ENCODE results near the gene REG4. TPM values are rescaled to one million over a fixed set of nuclear protein-coding genes. Genes with fewer than 3 reads are reported as not detected.
"Not testable (repeated sequence)": the region's sequence is repeated elsewhere in the genome, so short reads cannot be mapped to it uniquely, and the experiment has no call there.

The REG4 gene
- total and polyA plus RNA-seq, 2 donors (not counting 1 experiment from before 2014, with no cell fraction given) = not detected

DNA sequence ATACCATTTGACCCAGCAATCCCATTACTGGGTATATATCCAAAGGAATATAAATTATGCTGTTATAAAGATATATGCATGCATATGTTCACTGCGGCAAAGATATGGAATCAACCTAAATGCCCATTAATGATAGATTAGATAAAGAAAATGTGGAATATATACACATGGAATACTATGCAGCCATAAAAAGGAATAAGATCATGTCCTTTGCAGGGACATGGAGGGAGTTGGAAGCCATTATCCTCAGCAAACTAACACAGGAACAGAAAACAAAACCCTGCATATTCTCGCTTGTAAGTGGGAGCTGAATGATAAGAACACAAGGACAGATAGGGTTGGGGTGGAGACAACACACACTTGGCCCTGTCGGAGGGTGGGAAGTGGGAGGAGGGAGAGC lies 19.8 kb upstream of the REG4 start:
- intact Hi-C loops (cut with micrococcal nuclease) = no loop called here

DNA sequence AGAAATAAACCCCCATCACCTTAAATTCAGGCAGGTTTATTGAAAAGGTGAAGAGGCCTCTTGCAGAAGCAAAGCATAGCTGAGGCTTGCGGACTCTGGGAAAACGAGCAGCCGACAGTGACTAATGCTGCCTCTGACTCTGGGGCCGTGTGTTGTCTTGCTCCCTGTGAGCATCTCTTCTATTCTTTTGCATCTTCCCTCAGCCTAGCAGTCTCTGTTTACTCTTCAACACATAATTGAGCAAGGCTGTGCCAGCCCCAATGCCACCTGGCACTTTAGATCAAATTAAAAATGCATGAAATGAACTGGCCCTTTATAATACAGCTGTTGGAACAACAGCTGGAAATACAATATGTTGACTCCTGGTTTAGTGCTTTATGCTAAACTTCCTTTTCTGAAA lies 18.4 kb upstream of the REG4 start:
- Histone ChIP-seq H3K4me3 (ENCODE audit: control extremely low read depth in 1 of 5, extremely low read depth in 1 of 5, insufficient read depth in 1 of 5, low read depth in 2 of 5, low read length in 4 of 5) (no peak overlapping the region), H3K4me1 (ENCODE audit: control insufficient read depth in 2 of 2, insufficient read depth in 2 of 2, low read length in 2 of 2) (no peaks in the 10 kb centered on the region), H3K4me2 (replicated peaks; ENCODE audit: low read depth, low read length, poor library complexity, severe bottlenecking) (no peak overlapping the region), H3K36me3 (replicated peaks in 1 of 2; ENCODE audit: control extremely low read depth in 1 of 2, control insufficient read depth in 1 of 2, extremely low read depth in 1 of 2, insufficient read depth in 2 of 2, low read length in 1 of 2) (no peaks in the 10 kb centered on the region), H3K9me3 (ENCODE audit: control extremely low read depth in 1 of 3, control insufficient read depth in 2 of 3, insufficient read depth in 1 of 3, low read length in 2 of 3) (no peaks in the 10 kb centered on the region), H4K20me1 (ENCODE audit: control insufficient read depth, insufficient read depth, low read length, poor library complexity, severe bottlenecking) (no peaks in the 10 kb centered on the region), H3K27me3 (replicated peaks in 1 of 4; ENCODE audit: control extremely low read depth in 1 of 4, control insufficient read depth in 3 of 4, insufficient read depth in 4 of 4, low read length in 3 of 4) (no peaks in the 10 kb centered on the region), H3K9ac (ENCODE audit: low read length) (no peak overlapping the region), H3K79me2 (ENCODE audit: control insufficient read depth, insufficient read depth, low read length) (no peaks in the 10 kb centered on the region), H3K27ac (ENCODE audit: low read length in 2 of 2) (no peak overlapping the region), H2AFZ (ENCODE audit: insufficient read depth, low read depth, low read length, poor library complexity, severe bottlenecking) (no peak overlapping the region)
- WGBS (ENCODE audit: insufficient coverage) = 93% methylated on average over 4 of the region's 4 CpGs
- DNase-seq (no peak), ATAC-seq (ENCODE audit: low read depth) (no peak)
- Mint-ChIP-seq H3K4me1 (no peaks in the 10 kb centered on the region), H3K27me3 (peaks cover 11% of the 10 kb centered on the region), H3K9me3 (ENCODE audit: insufficient read depth) (peaks cover 4% of the 10 kb centered on the region), H3K4me3 (no peak overlapping the region), H3K27ac (no peak overlapping the region)
- intact Hi-C loops (cut with micrococcal nuclease) = no loop called here
- no peak for TF ChIP-seq EZH2 (IDR thresholded peaks at IDR 0.05; ENCODE audit: borderline replicate concordance, insufficient read depth, low read depth, low read length, poor library complexity, severe bottlenecking)
- CTCF ChIA-PET = no interaction called here
- POLR2A ChIA-PET = no interaction called here

More for the DNA sequence above, 19.8 kb upstream of the REG4 start:
- H3K4me1 ChIP-seq (ENCODE audit: control insufficient read depth in 2 of 2, insufficient read depth in 2 of 2, low read length in 2 of 2) = no peaks in the 10 kb centered on the region
- Mint-ChIP-seq H3K27ac (no peak overlapping the region), H3K9me3 (ENCODE audit: insufficient read depth) (peaks cover 4% of the 10 kb centered on the region), H3K4me3 (no peak overlapping the region), H3K27me3 (peaks cover 14% of the 10 kb centered on the region), H3K4me1 (no peaks in the 10 kb centered on the region)
- TF ChIP-seq, protein P1, sequence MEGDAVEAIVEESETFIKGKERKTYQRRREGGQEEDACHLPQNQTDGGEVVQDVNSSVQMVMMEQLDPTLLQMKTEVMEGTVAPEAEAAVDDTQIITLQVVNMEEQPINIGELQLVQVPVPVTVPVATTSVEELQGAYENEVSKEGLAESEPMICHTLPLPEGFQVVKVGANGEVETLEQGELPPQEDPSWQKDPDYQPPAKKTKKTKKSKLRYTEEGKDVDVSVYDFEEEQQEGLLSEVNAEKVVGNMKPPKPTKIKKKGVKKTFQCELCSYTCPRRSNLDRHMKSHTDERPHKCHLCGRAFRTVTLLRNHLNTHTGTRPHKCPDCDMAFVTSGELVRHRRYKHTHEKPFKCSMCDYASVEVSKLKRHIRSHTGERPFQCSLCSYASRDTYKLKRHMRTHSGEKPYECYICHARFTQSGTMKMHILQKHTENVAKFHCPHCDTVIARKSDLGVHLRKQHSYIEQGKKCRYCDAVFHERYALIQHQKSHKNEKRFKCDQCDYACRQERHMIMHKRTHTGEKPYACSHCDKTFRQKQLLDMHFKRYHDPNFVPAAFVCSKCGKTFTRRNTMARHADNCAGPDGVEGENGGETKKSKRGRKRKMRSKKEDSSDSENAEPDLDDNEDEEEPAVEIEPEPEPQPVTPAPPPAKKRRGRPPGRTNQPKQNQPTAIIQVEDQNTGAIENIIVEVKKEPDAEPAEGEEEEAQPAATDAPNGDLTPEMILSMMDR (IDR thresholded peaks at IDR 0.05) = no peak
- TF ChIP-seq EZH2 (IDR thresholded peaks at IDR 0.05; ENCODE audit: borderline replicate concordance, insufficient read depth, low read depth, low read length, poor library complexity, severe bottlenecking) = no peak
- ATAC-seq (ENCODE audit: low read depth) (no peak), DNase-seq (no peak)
- no peak overlapping the region for H3K27ac ChIP-seq (ENCODE audit: low read length in 2 of 2)
- H3K4me3 ChIP-seq (ENCODE audit: control extremely low read depth in 1 of 5, extremely low read depth in 1 of 5, insufficient read depth in 1 of 5, low read depth in 2 of 5, low read length in 4 of 5) = no peak overlapping the region
- WGBS (ENCODE audit: insufficient coverage) = 100% methylated on average over 1 of the region's 3 CpGs
- H3K27me3 ChIP-seq (replicated peaks in 1 of 4; ENCODE audit: control extremely low read depth in 1 of 4, control insufficient read depth in 3 of 4, insufficient read depth in 4 of 4, low read length in 3 of 4) = no peaks in the 10 kb centered on the region
- ChIA-PET CTCF (no interaction called here), POLR2A (no interaction called here)
- no peaks in the 10 kb centered on the region for H3K79me2 ChIP-seq (ENCODE audit: control insufficient read depth, insufficient read depth, low read length)
- no peak overlapping the region for H3K4me2 ChIP-seq (replicated peaks; ENCODE audit: low read depth, low read length, poor library complexity, severe bottlenecking)
- H3K36me3 ChIP-seq (replicated peaks in 1 of 2; ENCODE audit: control extremely low read depth in 1 of 2, control insufficient read depth in 1 of 2, extremely low read depth in 1 of 2, insufficient read depth in 2 of 2, low read length in 1 of 2) = no peaks in the 10 kb centered on the region
- no peaks in the 10 kb centered on the region for H4K20me1 ChIP-seq (ENCODE audit: control insufficient read depth, insufficient read depth, low read length, poor library complexity, severe bottlenecking)
- H2AFZ ChIP-seq (ENCODE audit: insufficient read depth, low read depth, low read length, poor library complexity, severe bottlenecking) = no peak overlapping the region
- H3K9ac ChIP-seq (ENCODE audit: low read length) = no peak overlapping the region
- H3K9me3 ChIP-seq (ENCODE audit: control extremely low read depth in 1 of 3, control insufficient read depth in 2 of 3, insufficient read depth in 1 of 3, low read length in 2 of 3) = no peaks in the 10 kb centered on the region

DNA sequence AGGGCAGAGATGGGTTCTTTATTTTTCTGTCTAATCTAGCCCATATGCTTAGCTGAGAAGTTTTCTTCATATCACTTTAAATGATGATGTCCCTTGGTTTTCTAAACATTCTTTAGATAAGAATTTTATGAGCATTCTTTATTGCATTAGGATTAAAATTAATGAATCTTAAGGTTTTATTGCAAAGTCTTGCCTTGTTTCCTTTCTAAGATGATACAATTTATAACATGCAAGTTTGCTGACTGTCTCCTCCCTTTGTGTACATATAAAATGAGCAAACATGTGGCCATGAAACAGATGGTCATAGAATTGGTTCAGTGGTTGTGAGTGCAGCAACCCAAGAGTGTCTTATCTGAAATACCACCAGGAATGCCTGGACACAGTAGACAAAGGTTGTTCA lies 17.7 kb upstream of the REG4 start:
- H2AFZ ChIP-seq (ENCODE audit: insufficient read depth, low read depth, low read length, poor library complexity, severe bottlenecking); H3K79me2 ChIP-seq (ENCODE audit: control insufficient read depth, insufficient read depth, low read length); H3K36me3 ChIP-seq (replicated peaks in 1 of 2; ENCODE audit: control extremely low read depth in 1 of 2, control insufficient read depth in 1 of 2, extremely low read depth in 1 of 2, insufficient read depth in 2 of 2, low read length in 1 of 2); H3K9ac ChIP-seq (ENCODE audit: low read length); ATAC-seq (ENCODE audit: low read depth); intact Hi-C loops (cut with micrococcal nuclease); H4K20me1 ChIP-seq (ENCODE audit: control insufficient read depth, insufficient read depth, low read length, poor library complexity, severe bottlenecking); POLR2A ChIA-PET; H3K9me3 ChIP-seq (ENCODE audit: control extremely low read depth in 1 of 3, control insufficient read depth in 2 of 3, insufficient read depth in 1 of 3, low read length in 2 of 3); H3K4me3 Mint-ChIP-seq; H3K27ac ChIP-seq (ENCODE audit: low read length in 2 of 2); H3K27ac Mint-ChIP-seq; H3K4me3 ChIP-seq (ENCODE audit: control extremely low read depth in 1 of 5, extremely low read depth in 1 of 5, insufficient read depth in 1 of 5, low read depth in 2 of 5, low read length in 4 of 5); H3K9me3 Mint-ChIP-seq (ENCODE audit: insufficient read depth); H3K4me1 Mint-ChIP-seq; H3K27me3 ChIP-seq (replicated peaks in 1 of 4; ENCODE audit: control extremely low read depth in 1 of 4, control insufficient read depth in 3 of 4, insufficient read depth in 4 of 4, low read length in 3 of 4); DNase-seq; CTCF ChIA-PET; H3K4me1 ChIP-seq (ENCODE audit: control insufficient read depth in 2 of 2, insufficient read depth in 2 of 2, low read length in 2 of 2); H3K4me2 ChIP-seq (replicated peaks; ENCODE audit: low read depth, low read length, poor library complexity, severe bottlenecking): not testable (repeated sequence)
- peaks cover 13% of the 10 kb centered on the region for H3K27me3 Mint-ChIP-seq

All from B cell (primary cell).